ENCODE results near the gene MIX23.

The MIX23 gene

GRCh38 chr3:122382888-122383666 is at the start of gene MIX23:
MIX23 (minus strand) TSS chr3:122383231; CDS start chr3:122383224, 7 bp downstream.
- peak; percentile 84 for DNase-seq (ENCODE audit: insufficient read length, low spot score)
- peak; percentile 4 for FAIRE-seq

GRCh38 chr3:122430371-122430770 is 47.3 kb upstream of the MIX23 start:
- DNase-seq (ENCODE audit: insufficient read length, low spot score) (no peak), FAIRE-seq (no peak)

- FAIRE-seq (no peak), DNase-seq (ENCODE audit: insufficient read length, low spot score) (no peak)
These were observed 44.9 kb upstream of the MIX23 start for GRCh38 chr3:122427857-122428471.

- FAIRE-seq (no peak), DNase-seq (ENCODE audit: insufficient read length, low spot score) (no peak)
These were observed 38.8 kb upstream of the MIX23 start for GRCh38 chr3:122421836-122422235.

GRCh38 chr3:122421101-122421500 is 38.1 kb upstream of the MIX23 start:
- DNase-seq (ENCODE audit: insufficient read length, low spot score) (no peak), FAIRE-seq (no peak)

GRCh38 chr3:122416966-122417365 is 33.9 kb upstream of the MIX23 start:
- DNase-seq (ENCODE audit: insufficient read length, low spot score) (no peak), FAIRE-seq (no peak)

GRCh38 chr3:122415762-122416654 is 33.0 kb upstream of the MIX23 start, which contains the start of gene WDR5B:
WDR5B (minus strand) TSS chr3:122416062; CDS start chr3:122415528, 534 bp downstream.
- FAIRE-seq (peak; percentile 83), DNase-seq (ENCODE audit: insufficient read length, low spot score) (peak; percentile 98)

GRCh38 chr3:122415104-122415744 is 32.2 kb upstream of the MIX23 start:
- FAIRE-seq, result no peak
- peak; percentile 34 for DNase-seq (ENCODE audit: insufficient read length, low spot score)

- DNase-seq (ENCODE audit: insufficient read length, low spot score), result no peak
- no peak for FAIRE-seq
These were observed 31.4 kb upstream of the MIX23 start for GRCh38 chr3:122414391-122414790.

- DNase-seq (ENCODE audit: insufficient read length, low spot score) (no peak), FAIRE-seq (no peak)
These were observed 27.6 kb upstream of the MIX23 start for GRCh38 chr3:122410639-122411038.

GRCh38 chr3:122410111-122410510 is 27.1 kb upstream of the MIX23 start:
- DNase-seq (ENCODE audit: insufficient read length, low spot score), result no peak
- FAIRE-seq, result no peak

GRCh38 chr3:122409446-122409845 is 26.4 kb upstream of the MIX23 start:
- no peak for DNase-seq (ENCODE audit: insufficient read length, low spot score)
- FAIRE-seq, result no peak

GRCh38 chr3:122407946-122408345 is 24.9 kb upstream of the MIX23 start:
- DNase-seq (ENCODE audit: insufficient read length, low spot score) (no peak), FAIRE-seq (no peak)

GRCh38 chr3:122406198-122406597 is 23.2 kb upstream of the MIX23 start:
- DNase-seq (ENCODE audit: insufficient read length, low spot score) (no peak), FAIRE-seq (no peak)

- no peak for DNase-seq (ENCODE audit: insufficient read length, low spot score)
- no peak for FAIRE-seq
These were observed 22.0 kb upstream of the MIX23 start for GRCh38 chr3:122405015-122405414.

- FAIRE-seq, result no peak
- DNase-seq (ENCODE audit: insufficient read length, low spot score), result no peak
These were observed 20.5 kb upstream of the MIX23 start for GRCh38 chr3:122403489-122403888.

GRCh38 chr3:122398920-122399319 is 15.9 kb upstream of the MIX23 start:
- no peak for FAIRE-seq
- DNase-seq (ENCODE audit: insufficient read length, low spot score), result no peak

GRCh38 chr3:122397201-122397600 is 14.2 kb upstream of the MIX23 start:
- FAIRE-seq, result no peak

GRCh38 chr3:122396511-122396910 is 13.5 kb upstream of the MIX23 start:
- no peak for FAIRE-seq
- DNase-seq (ENCODE audit: insufficient read length, low spot score), result no peak

More at GRCh38 chr3:122397201-122397600, 14.2 kb upstream of the MIX23 start:
- DNase-seq (ENCODE audit: insufficient read length, low spot score), result no peak

- FAIRE-seq, result no peak
- DNase-seq (ENCODE audit: insufficient read length, low spot score), result no peak
These were observed 12.6 kb upstream of the MIX23 start for GRCh38 chr3:122395582-122395981.

- FAIRE-seq, result no peak
These were observed 11.1 kb upstream of the MIX23 start for GRCh38 chr3:122394173-122394572.

More at GRCh38 chr3:122394173-122394572, 11.1 kb upstream of the MIX23 start:
- no peak for DNase-seq (ENCODE audit: insufficient read length, low spot score)

Data from HTR-8/SVneo (cell line).